ENCODE results near the gene CFAP57.

Gene CFAP57

DNA sequence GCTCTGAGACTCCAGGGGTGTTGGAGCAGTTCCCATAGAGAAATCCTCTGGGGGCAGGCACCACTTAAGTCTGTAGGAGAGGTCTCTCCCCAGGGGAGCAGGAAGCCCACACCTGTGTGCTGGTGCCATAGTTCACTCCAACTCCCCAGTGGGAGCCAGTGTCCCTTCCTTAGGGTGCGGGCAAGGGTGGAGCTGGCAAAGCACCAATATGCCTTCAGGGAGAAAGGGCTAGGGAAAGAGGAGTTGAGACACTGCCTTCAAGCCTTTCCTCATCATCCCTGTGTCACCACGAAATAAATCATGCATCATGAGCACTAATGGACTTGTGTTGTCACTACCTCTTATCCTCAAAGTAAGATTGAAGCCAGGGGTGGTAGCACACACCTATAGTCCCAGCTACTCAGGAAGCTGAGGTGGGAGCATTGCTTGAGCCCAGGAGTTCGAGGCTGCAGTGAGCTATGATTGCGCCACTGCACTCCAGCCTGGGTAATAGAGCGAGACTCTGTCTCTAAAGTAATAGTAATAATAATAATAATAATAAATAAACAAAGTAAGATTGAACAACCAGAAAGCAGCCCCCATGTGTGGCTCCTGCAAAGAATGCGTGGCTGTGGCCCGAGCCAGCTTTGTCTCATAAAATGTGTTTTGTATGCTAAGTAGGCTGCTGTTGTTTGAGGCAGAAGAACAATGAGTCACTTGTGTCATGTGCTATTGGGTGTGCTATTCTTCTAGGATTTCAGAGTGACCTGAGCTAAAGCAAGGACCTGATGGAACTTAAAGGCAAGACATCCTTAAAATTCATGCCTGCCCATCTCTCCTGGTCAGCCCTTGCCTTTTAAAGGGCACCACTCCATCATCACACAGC, 122.0 kb downstream of the CFAP57 start:
- H3K27ac ChIP-seq: no peak overlapping the region
- TF ChIP-seq ZFX (IDR thresholded peaks at IDR 0.05): no peak
- TF ChIP-seq, protein P1, sequence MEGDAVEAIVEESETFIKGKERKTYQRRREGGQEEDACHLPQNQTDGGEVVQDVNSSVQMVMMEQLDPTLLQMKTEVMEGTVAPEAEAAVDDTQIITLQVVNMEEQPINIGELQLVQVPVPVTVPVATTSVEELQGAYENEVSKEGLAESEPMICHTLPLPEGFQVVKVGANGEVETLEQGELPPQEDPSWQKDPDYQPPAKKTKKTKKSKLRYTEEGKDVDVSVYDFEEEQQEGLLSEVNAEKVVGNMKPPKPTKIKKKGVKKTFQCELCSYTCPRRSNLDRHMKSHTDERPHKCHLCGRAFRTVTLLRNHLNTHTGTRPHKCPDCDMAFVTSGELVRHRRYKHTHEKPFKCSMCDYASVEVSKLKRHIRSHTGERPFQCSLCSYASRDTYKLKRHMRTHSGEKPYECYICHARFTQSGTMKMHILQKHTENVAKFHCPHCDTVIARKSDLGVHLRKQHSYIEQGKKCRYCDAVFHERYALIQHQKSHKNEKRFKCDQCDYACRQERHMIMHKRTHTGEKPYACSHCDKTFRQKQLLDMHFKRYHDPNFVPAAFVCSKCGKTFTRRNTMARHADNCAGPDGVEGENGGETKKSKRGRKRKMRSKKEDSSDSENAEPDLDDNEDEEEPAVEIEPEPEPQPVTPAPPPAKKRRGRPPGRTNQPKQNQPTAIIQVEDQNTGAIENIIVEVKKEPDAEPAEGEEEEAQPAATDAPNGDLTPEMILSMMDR (conservative IDR thresholded peaks at IDR 0.05): no peak

DNA sequence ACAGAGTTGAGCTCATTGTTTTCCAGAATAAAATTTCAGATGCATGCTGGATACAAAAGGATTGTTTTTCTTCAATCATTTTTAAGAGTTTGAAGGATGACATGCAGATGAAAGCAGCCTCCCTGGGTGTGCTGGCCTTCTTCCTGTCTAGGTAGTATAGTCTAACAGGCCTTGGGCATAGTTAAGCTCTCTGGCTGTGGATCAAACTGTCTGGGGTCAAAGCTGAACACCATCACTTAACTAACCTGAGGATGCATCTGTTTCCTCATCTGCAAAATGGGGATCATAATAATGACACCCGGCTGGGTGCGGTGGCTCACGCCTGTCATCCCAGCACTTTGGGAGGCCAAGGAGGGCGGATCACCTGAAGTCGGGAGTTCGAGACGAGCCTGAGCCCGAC, 122.6 kb downstream of the CFAP57 start:
- no peak overlapping the region for H3K27ac ChIP-seq
- TF ChIP-seq ZFX (IDR thresholded peaks at IDR 0.05): no peak
- TF ChIP-seq, protein P1 (conservative IDR thresholded peaks at IDR 0.05): no peak

DNA sequence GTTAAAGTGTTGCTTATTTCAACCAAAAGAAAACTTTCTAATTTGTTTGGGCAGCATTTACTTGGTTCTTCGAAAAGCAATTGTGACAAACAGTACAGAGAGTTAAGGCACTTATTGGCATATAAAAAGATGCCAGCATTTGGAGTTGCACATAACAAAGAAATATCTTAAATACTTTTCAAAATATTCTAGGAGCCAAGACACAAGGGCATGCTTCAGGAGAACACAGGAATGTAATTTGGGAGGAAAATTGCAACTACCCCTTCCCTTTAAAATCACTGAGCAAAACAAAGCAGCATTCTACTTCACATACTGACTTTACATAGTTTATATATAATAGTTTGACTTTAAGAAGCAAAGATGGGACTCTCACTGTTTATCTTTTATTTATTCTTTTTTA, 124.1 kb downstream of the CFAP57 start:
- TF ChIP-seq, protein P1 (conservative IDR thresholded peaks at IDR 0.05): no peak
- TF ChIP-seq ZFX (IDR thresholded peaks at IDR 0.05): no peak
- H3K27ac ChIP-seq: no peak overlapping the region

DNA sequence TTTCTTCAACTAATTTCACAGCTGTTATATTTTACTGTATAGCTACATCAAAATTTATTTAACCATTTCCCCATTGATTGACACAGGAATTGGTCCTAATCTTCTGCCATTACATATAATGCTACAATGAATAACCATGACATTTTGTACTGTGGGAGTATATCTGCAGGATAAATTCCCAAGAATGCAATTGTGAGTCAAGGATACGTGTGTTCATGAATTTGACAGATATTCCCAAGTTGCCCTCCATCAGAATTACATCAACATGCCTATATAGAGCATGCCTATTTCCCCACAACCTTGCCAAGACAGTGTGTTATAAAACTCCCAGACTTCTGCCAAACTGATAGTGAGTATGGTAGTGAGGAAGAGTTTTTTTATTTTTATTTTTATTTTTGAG, 125.9 kb downstream of the CFAP57 start:
- no peak overlapping the region for H3K27ac ChIP-seq
- TF ChIP-seq, protein P1 (conservative IDR thresholded peaks at IDR 0.05): no peak
- TF ChIP-seq ZFX (IDR thresholded peaks at IDR 0.05): no peak

DNA sequence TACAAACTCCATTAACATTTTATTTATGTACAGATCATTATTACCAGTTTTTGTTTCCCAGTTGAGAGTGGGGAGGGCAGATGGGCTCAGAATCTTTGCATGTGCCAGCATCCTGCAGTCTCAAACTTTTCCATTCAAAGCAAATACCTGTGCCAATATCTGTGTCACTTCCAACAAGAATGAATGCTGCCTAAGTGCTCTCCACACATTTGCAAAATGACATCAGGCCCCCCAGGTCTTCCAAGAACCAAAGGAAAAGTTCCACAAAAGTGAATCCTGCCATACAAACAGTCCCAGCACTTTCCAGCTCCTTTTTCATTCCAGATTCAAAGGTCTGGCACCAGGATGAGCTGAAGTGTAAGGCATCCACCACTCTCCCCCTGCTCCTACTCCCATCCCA, 127.0 kb downstream of the CFAP57 start:
- no peak overlapping the region for H3K27ac ChIP-seq
- TF ChIP-seq, protein P1 (conservative IDR thresholded peaks at IDR 0.05): no peak
- TF ChIP-seq ZFX (IDR thresholded peaks at IDR 0.05): no peak

DNA sequence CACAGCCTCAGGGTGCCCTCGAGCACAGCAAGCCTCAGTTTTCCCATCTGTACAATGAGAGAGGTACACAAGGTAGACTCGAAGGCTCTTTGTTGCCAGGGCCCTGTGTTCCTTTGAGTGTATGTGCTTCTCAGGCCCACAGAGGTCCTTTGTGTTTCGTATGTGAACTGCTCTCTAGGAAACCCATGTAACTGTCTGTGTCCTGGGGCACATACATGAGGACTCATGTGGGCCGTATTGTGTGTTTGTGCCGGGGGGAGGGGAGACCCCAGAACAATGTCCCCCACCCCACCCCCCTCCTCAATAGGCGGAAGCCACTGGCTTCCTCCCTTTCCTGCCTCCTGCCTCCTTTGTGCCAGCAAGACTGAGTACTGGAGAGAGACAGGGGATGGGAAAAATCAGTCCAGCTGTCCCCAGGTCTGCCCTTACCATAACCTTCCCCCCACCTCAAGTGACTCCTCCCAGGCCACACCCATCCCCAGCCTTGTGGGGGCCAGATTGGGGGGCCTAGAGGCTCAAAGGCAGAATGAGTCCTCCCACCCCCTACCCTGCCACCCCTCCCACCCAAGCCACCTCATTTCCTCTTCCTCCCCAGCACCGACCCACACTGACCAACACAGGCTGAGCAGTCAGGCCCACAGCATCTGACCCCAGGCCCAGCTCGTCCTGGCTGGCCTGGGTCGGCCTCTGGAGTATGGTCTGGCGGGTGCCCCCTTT, 128.4 kb downstream of the CFAP57 start, which contains the start of gene TIE1:
TSS of gene TIE1 (plus strand) at position 605 of the 717 bp plus-strand sequence. CDS start at position 695, 90 bp downstream.
- H3K27ac ChIP-seq: no peak within 1 kb of the TSS
- TF ChIP-seq, protein P1 (conservative IDR thresholded peaks at IDR 0.05): no peak
- TF ChIP-seq ZFX (IDR thresholded peaks at IDR 0.05): no peak

DNA sequence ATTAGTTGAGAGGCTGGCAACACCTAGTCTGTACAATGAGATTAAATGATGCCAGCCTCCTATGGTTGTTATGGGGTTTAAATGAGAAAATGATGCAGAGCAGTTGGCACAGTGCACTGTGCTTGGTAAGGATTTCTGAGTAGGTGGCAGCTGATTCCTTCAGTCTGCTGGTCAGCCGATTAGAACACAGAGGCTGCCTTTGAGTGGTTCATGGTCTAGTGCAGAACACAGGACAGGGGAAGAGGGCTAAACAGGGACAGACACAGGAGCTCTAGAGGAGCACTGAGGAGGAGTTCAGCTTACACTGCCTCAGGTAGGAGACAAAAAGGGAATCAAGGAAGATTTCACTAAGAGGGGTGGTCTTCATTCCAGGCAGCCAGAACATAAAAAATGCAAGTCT, 130.1 kb downstream of the CFAP57 start:
- H3K27ac ChIP-seq: no peak overlapping the region
- TF ChIP-seq, protein P1 (conservative IDR thresholded peaks at IDR 0.05): no peak

Measured in C4-2B (cell line).